ENCODE results near the gene ANXA6.

- no peak for TF ChIP-seq POLR2AphosphoS5 (IDR thresholded peaks at IDR 0.05)
- TF ChIP-seq CTCF (IDR thresholded peaks at IDR 0.05): no peak
Observed at GRCh38 chr5:151143645-151144044, 13.9 kb downstream of the ANXA6 start.

All from suprapubic skin (tissue), 3 donors.